ENCODE data around the gene DAPK2.

- TF ChIP-seq CTCF (IDR thresholded peaks at IDR 0.05) (no peak), GATA2 (CRISPR knock-in tag; IDR thresholded peaks at IDR 0.05) (no peak)
Observed at GRCh38 chr15:63881431-63881830, 164.9 kb downstream of the DAPK2 start.

Measured in SK-N-SH (cell line).